GM21576 (cell line): ENCODE results near the gene UGT1A10.

ENCODE experiments used
- ATAC-seq: cut with Tn5 transposase; IDR thresholded peaks from one replicate; pipeline ENCODE4 v1.9.1; 2021; ENCODE audit warnings: mild to moderate bottlenecking, moderate library complexity; ENCODE audit not compliant: unreplicated experiment

Gene UGT1A10

GRCh38 chr2:233819884-233820773, 183.9 kb downstream of the UGT1A10 start:
- ATAC-seq = no peak

- ATAC-seq = no peak
Measured at GRCh38 chr2:233820774-233821105, 184.5 kb downstream of the UGT1A10 start.

GRCh38 chr2:233821196-233821595, 184.9 kb downstream of the UGT1A10 start:
- ATAC-seq = no peak

GRCh38 chr2:233821709-233822100, 185.5 kb downstream of the UGT1A10 start:
- no peak for ATAC-seq

- no peak for ATAC-seq
Measured at GRCh38 chr2:233822101-233822771, 186.0 kb downstream of the UGT1A10 start.
